HEK293 (cell line): ENCODE results near the gene UBASH3B.

Source experiments
- CTCF ChIA-PET: fragments of 350-600 bp; formaldehyde crosslinking; extraction: SDS; loops from one replicate; lab custom pipeline; 2021; ENCODE audit warnings: antibody characterized with exemption; lab: Yijun Ruan, JAX
- POLR2A ChIA-PET: fragments of 300-600 bp; formaldehyde crosslinking; extraction: SDS; loops from one replicate; lab custom pipeline; 2020; ENCODE audit warnings: antibody characterized with exemption, inconsistent platforms; lab: Yijun Ruan, JAX
- H3K27ac ChIP-seq: fragments of 200-500 bp; sonication (Bioruptor generic); 2 replicates; pipeline ENCODE4 v1.5.1; 2014; ENCODE audit warnings: low read depth, low read length, control low read depth, inconsistent platforms; ENCODE audit errors: extremely low read depth
- H3K36me3 ChIP-seq, 2 experiments: fragments of 200-500 bp in 1 of 2; sonication (Bioruptor generic) in 1 of 2; 1 replicate in 1 of 2; 2 replicates in 1 of 2; pipeline ENCODE4 v1.5.1; 2014 to 2017; ENCODE audit warnings: inconsistent platforms in 2 of 2, low read length in 2 of 2; ENCODE audit not compliant: control insufficient read depth in 2 of 2, insufficient read depth in 1 of 2
- H3K4me1 ChIP-seq: fragments of 200-500 bp; sonication (Bioruptor generic); 2 replicates; pipeline ENCODE4 v1.5.1; 2014; ENCODE audit warnings: mild to moderate bottlenecking, low read length, inconsistent platforms; ENCODE audit not compliant: control insufficient read depth, insufficient read depth
- H3K4me3 ChIP-seq: 2 replicates; pipeline ENCODE4 v1.5.1; 2011; ENCODE audit warnings: low read depth, mild to moderate bottlenecking, control low read depth, low read length, moderate library complexity
- H3K9me3 ChIP-seq: fragments of 200-500 bp; sonication (Bioruptor generic); 2 replicates; pipeline ENCODE4 v1.5.1; 2014; ENCODE audit warnings: low read depth, low read length, inconsistent platforms; ENCODE audit not compliant: control insufficient read depth, insufficient read depth
- MEIS1 ChIP-seq: sonication (generic); formaldehyde crosslinking; IDR thresholded peaks from 2 replicates; pipeline ENCODE4 v1.8.1; 2022; ENCODE audit warnings: missing genetic modification reagents, mild to moderate bottlenecking, borderline replicate concordance
- PRDM1 ChIP-seq: fragments of 450-650 bp; formaldehyde crosslinking; IDR thresholded peaks from 2 replicates; pipeline ENCODE4; 2016; ENCODE audit warnings: missing biosample characterization, missing genetic modification characterization
- SALL2 ChIP-seq: fragments of 450-650 bp; formaldehyde crosslinking; IDR thresholded peaks from 2 replicates; pipeline ENCODE4 v1.5.0; 2017; ENCODE audit warnings: missing biosample characterization, mild to moderate bottlenecking, missing genetic modification characterization, borderline replicate concordance
- TCF7L2 ChIP-seq: IDR thresholded peaks from 2 replicates; pipeline ENCODE4 v1.6.1; 2011; ENCODE audit warnings: low read depth, mild to moderate bottlenecking, inconsistent platforms, low read length, moderate library complexity, borderline replicate concordance
- ZBTB1 ChIP-seq: fragments of 450-650 bp; formaldehyde crosslinking; IDR thresholded peaks from 2 replicates; pipeline ENCODE4 v1.5.1; 2016; ENCODE audit warnings: missing biosample characterization, missing genetic modification characterization
- ZEB2 ChIP-seq: fragments of 450-650 bp; formaldehyde crosslinking; IDR thresholded peaks from 2 replicates; pipeline ENCODE4 v1.5.1; 2016; ENCODE audit warnings: missing biosample characterization, missing genetic modification characterization
- ZFP3 ChIP-seq: fragments of 450-650 bp; formaldehyde crosslinking; IDR thresholded peaks from 2 replicates; pipeline ENCODE4 v1.5.1; 2016; ENCODE audit warnings: low read depth, missing biosample characterization, missing genetic modification characterization
- ZNF394 ChIP-seq: fragments of 450-650 bp; formaldehyde crosslinking; IDR thresholded peaks from 2 replicates; pipeline ENCODE4 v1.5.1; 2016; ENCODE audit warnings: missing biosample characterization, missing genetic modification characterization, mild to moderate bottlenecking, moderate library complexity, borderline replicate concordance
- ZNF837 ChIP-seq: fragments of 450-650 bp; formaldehyde crosslinking; IDR thresholded peaks from 2 replicates; pipeline ENCODE4 v1.5.1; 2016; ENCODE audit warnings: missing biosample characterization, missing genetic modification characterization
- TF ChIP-seq, protein P1 (sequence below): fragments of 450-650 bp; formaldehyde crosslinking; IDR thresholded peaks from 2 replicates; pipeline ENCODE4 v1.5.1; 2016; ENCODE audit warnings: missing biosample characterization, missing genetic modification characterization
- TF ChIP-seq, protein P2 (sequence below): fragments of 450-650 bp; formaldehyde crosslinking; IDR thresholded peaks from 2 replicates; pipeline ENCODE4 v1.5.1; 2016; ENCODE audit warnings: missing biosample characterization, missing genetic modification characterization
- TF ChIP-seq, protein P3 (sequence below): fragments of 450-650 bp; formaldehyde crosslinking; IDR thresholded peaks from 2 replicates; pipeline ENCODE4 v1.5.1; 2016; ENCODE audit warnings: missing biosample characterization, missing genetic modification characterization, low read depth
- TF ChIP-seq, protein P4 (sequence below): fragments of 450-650 bp; formaldehyde crosslinking; IDR thresholded peaks from 2 replicates; pipeline ENCODE4 v1.5.1; 2016; ENCODE audit warnings: missing biosample characterization, missing genetic modification characterization, borderline replicate concordance
- TF ChIP-seq, protein P5 (sequence below): fragments of 450-650 bp; formaldehyde crosslinking; IDR thresholded peaks from 2 replicates; pipeline ENCODE4 v1.5.1; 2017; ENCODE audit warnings: missing biosample characterization, mild to moderate bottlenecking, missing genetic modification characterization, moderate library complexity

Gene UBASH3B

DNA sequence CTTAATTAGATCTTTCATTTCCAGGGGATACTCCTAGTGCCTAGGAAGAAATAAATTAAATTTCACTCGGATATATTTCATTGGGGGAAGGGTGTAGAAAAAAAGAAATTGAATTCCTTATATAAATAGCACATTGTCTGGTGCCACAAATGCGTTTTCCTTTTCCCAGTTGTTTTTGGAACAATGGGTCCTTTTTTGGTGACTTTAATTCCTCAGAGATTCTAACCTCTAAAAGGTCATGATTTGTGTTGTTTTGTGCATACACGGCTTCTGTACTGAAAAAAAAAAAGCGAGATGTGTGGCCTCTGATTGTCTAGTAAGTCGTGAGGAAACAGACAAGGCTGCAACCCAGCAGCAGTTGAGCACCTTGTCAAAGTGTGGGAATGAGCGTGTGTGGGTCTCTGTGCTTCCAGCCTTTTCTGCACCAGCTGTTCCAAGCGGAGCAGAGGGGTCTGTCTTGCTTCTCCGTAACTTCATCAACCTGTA, 118.3 kb downstream of the UBASH3B start (continued):
- TF ChIP-seq, protein P1, sequence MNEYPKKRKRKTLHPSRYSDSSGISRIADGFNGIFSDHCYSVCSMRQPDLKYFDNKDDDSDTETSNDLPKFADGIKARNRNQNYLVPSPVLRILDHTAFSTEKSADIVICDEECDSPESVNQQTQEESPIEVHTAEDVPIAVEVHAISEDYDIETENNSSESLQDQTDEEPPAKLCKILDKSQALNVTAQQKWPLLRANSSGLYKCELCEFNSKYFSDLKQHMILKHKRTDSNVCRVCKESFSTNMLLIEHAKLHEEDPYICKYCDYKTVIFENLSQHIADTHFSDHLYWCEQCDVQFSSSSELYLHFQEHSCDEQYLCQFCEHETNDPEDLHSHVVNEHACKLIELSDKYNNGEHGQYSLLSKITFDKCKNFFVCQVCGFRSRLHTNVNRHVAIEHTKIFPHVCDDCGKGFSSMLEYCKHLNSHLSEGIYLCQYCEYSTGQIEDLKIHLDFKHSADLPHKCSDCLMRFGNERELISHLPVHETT (tag by site-specific recombination): no peak
- TF ChIP-seq, protein P2, sequence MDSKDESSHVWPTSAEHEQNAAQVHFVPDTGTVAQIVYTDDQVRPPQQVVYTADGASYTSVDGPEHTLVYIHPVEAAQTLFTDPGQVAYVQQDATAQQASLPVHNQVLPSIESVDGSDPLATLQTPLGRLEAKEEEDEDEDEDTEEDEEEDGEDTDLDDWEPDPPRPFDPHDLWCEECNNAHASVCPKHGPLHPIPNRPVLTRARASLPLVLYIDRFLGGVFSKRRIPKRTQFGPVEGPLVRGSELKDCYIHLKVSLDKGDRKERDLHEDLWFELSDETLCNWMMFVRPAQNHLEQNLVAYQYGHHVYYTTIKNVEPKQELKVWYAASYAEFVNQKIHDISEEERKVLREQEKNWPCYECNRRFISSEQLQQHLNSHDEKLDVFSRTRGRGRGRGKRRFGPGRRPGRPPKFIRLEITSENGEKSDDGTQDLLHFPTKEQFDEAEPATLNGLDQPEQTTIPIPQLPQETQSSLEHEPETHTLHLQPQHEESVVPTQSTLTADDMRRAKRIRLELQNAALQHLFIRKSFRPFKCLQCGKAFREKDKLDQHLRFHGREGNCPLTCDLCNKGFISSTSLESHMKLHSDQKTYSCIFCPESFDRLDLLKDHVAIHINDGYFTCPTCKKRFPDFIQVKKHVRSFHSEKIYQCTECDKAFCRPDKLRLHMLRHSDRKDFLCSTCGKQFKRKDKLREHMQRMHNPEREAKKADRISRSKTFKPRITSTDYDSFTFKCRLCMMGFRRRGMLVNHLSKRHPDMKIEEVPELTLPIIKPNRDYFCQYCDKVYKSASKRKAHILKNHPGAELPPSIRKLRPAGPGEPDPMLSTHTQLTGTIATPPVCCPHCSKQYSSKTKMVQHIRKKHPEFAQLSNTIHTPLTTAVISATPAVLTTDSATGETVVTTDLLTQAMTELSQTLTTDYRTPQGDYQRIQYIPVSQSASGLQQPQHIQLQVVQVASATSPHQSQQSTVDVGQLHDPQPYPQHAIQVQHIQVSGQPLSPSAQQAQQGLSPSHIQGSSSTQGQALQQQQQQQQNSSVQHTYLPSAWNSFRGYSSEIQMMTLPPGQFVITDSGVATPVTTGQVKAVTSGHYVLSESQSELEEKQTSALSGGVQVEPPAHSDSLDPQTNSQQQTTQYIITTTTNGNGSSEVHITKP: no peak
- no peak for TF ChIP-seq ZBTB1

DNA sequence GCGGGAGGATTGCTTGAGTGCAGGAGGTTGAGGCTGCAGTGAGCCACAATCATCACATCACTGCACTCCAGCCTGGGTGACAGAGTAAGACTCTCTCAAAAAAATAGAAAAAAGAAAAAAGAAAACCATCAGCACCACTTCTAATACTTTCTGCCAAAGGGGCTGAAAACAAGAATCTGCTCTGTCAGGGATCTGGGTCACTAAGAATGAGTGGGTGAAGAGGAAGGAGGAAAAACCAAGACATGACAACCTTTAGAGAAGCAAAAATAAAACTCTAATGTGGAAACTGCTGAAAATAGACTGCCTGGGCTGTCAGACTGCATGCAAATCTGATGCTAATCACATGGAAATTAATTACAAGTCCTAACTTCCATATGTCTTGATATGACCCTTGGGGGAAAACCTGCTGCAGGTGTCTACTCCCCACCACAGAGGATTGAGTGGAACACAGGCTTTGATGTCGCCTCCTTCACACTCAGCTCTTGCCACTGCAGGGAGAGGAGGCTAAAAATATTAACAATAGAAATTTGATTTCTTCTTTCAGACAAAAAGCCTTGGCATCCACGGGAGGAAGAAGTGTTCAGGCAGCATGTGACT, 120.3 kb downstream of the UBASH3B start:
- H3K36me3 ChIP-seq: no peaks in the 10 kb centered on the region
- no peaks in the 10 kb centered on the region for H3K9me3 ChIP-seq
- POLR2A ChIA-PET: no interaction called here
- H3K27ac ChIP-seq: no peak overlapping the region
- no peaks in the 10 kb centered on the region; the same call in 1 of the 2 replicates for H3K4me1 ChIP-seq
- TF ChIP-seq ZEB2 (no peak), TCF7L2 (no peak), MEIS1 (CRISPR knock-in tag) (no peak)
- TF ChIP-seq, protein P3, sequence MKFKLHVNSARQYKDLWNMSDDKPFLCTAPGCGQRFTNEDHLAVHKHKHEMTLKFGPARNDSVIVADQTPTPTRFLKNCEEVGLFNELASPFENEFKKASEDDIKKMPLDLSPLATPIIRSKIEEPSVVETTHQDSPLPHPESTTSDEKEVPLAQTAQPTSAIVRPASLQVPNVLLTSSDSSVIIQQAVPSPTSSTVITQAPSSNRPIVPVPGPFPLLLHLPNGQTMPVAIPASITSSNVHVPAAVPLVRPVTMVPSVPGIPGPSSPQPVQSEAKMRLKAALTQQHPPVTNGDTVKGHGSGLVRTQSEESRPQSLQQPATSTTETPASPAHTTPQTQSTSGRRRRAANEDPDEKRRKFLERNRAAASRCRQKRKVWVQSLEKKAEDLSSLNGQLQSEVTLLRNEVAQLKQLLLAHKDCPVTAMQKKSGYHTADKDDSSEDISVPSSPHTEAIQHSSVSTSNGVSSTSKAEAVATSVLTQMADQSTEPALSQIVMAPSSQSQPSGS (tag by site-specific recombination): no peak
- CTCF ChIA-PET: interaction anchor here (0.6 to 0.7 kb wide), 3 partner anchors 11 to 78 kb away, joined by 3 read pairs; no protein-coding TSS in a partner anchor
- no peak overlapping the region for H3K4me3 ChIP-seq

DNA sequence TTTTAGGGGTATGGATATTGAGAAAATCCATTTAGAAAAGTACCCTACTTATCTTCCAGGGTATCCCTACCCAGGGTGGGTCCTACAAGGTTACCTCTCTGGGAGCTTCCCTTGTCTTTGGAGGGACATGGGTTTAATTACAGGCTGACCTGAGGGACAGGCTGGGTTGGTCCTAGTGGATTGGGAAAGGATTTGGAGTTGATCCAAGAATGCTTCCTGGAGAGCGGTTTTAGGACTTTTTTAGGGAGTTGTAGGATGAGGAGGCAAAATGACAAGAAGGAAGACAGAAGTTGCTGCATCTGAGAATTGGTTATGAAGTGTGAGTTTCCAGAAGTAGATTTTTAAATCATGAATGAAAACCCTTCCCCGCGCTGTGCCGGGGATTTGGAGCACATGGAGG, 121.0 kb downstream of the UBASH3B start:
- Histone ChIP-seq H3K27ac (no peak overlapping the region), H3K4me1 (no peaks in the 10 kb centered on the region; the same call in 1 of the 2 replicates), H3K36me3 (no peaks in the 10 kb centered on the region), H3K4me3 (no peak overlapping the region), H3K9me3 (no peaks in the 10 kb centered on the region)
- TF ChIP-seq ZFP3 (tag by site-specific recombination) (no peak), ZNF394 (tag by site-specific recombination) (no peak), PRDM1 (no peak), ZNF837 (tag by site-specific recombination) (no peak), SALL2 (tag by site-specific recombination) (no peak)
- TF ChIP-seq, protein P4, sequence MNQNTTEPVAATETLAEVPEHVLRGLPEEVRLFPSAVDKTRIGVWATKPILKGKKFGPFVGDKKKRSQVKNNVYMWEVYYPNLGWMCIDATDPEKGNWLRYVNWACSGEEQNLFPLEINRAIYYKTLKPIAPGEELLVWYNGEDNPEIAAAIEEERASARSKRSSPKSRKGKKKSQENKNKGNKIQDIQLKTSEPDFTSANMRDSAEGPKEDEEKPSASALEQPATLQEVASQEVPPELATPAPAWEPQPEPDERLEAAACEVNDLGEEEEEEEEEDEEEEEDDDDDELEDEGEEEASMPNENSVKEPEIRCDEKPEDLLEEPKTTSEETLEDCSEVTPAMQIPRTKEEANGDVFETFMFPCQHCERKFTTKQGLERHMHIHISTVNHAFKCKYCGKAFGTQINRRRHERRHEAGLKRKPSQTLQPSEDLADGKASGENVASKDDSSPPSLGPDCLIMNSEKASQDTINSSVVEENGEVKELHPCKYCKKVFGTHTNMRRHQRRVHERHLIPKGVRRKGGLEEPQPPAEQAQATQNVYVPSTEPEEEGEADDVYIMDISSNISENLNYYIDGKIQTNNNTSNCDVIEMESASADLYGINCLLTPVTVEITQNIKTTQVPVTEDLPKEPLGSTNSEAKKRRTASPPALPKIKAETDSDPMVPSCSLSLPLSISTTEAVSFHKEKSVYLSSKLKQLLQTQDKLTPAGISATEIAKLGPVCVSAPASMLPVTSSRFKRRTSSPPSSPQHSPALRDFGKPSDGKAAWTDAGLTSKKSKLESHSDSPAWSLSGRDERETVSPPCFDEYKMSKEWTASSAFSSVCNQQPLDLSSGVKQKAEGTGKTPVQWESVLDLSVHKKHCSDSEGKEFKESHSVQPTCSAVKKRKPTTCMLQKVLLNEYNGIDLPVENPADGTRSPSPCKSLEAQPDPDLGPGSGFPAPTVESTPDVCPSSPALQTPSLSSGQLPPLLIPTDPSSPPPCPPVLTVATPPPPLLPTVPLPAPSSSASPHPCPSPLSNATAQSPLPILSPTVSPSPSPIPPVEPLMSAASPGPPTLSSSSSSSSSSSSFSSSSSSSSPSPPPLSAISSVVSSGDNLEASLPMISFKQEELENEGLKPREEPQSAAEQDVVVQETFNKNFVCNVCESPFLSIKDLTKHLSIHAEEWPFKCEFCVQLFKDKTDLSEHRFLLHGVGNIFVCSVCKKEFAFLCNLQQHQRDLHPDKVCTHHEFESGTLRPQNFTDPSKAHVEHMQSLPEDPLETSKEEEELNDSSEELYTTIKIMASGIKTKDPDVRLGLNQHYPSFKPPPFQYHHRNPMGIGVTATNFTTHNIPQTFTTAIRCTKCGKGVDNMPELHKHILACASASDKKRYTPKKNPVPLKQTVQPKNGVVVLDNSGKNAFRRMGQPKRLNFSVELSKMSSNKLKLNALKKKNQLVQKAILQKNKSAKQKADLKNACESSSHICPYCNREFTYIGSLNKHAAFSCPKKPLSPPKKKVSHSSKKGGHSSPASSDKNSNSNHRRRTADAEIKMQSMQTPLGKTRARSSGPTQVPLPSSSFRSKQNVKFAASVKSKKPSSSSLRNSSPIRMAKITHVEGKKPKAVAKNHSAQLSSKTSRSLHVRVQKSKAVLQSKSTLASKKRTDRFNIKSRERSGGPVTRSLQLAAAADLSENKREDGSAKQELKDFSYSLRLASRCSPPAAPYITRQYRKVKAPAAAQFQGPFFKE (tag by site-specific recombination): no peak
- TF ChIP-seq, protein P5, sequence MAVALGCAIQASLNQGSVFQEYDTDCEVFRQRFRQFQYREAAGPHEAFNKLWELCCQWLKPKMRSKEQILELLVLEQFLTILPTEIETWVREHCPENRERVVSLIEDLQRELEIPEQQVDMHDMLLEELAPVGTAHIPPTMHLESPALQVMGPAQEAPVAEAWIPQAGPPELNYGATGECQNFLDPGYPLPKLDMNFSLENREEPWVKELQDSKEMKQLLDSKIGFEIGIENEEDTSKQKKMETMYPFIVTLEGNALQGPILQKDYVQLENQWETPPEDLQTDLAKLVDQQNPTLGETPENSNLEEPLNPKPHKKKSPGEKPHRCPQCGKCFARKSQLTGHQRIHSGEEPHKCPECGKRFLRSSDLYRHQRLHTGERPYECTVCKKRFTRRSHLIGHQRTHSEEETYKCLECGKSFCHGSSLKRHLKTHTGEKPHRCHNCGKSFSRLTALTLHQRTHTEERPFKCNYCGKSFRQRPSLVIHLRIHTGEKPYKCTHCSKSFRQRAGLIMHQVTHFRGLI (tag by site-specific recombination): no peak
- ChIA-PET CTCF (interaction anchor here (0.6 to 0.8 kb wide), 2 partner anchors 20 to 143 kb away, joined by 3 read pairs; no protein-coding TSS in a partner anchor), POLR2A (no interaction called here)
